GM19467 (cell line): Measurements from ENCODE around the gene CACNB4.
"Not testable (repeated sequence)": the region's sequence is repeated elsewhere in the genome, so short reads cannot be mapped to it uniquely, and the experiment has no call there.

Experiments used
- ATAC-seq: cut with Tn5 transposase; IDR thresholded peaks from one replicate; pipeline ENCODE4 v1.9.1; 2021; ENCODE audit warnings: mild to moderate bottlenecking, moderate library complexity; ENCODE audit not compliant: unreplicated experiment

CACNB4 gene

DNA sequence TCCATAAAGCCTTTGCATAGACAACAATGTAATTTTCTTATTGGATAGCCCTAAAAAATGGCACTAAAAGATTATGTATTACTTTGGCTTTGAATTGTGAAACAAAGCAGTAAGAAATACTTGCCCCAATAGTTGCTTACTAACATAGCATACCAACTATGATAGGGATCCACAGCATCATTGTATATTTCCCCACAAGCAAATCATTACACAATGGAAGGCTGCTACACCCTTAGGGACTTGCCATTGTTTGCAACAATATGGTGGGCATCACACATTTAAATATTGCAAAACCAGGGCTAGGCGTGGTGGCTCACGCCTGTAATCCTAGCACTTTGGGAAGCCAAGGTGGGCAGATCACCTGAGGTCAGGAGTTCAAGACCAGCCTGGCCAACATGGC lies 74.4 kb downstream of the CACNB4 start:
- no peak for ATAC-seq

DNA sequence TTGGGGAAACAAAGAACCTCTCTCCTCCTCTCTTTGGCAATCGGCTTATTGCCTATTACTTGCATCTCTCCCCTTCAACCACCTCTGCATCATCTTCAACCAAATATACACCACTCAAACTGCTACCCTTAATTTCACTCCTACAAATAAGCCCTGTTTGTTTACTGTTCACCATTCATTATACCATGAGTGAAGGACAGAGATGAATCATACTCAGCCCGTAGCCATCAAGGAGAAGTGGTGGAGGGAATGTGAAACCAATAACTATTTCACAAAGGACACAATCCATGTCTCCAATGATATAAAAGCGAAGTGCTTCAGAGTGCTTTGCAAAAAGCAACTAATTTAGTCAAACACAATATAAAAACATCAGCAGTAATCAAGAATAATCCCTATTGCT lies 76.8 kb downstream of the CACNB4 start:
- ATAC-seq: no peak

DNA sequence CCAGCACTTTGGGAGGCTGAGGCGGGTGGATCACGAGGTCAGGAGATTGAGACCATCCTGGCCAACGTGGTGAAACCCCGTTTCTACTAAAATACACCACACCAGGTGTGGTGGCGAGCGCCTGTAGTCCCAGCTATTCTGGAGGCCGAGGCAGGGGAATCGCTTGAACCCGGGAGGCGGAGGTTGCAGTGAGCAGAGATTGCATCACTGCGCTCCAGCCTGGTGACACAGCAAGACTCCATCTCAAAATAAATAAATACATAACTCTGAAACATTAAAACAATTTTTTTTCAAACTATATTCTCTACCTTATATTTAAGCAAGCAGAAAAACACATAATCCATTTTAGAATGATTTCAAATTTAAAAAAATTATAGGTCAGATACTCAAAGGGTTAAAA lies 77.8 kb downstream of the CACNB4 start:
- not testable (repeated sequence) for ATAC-seq

DNA sequence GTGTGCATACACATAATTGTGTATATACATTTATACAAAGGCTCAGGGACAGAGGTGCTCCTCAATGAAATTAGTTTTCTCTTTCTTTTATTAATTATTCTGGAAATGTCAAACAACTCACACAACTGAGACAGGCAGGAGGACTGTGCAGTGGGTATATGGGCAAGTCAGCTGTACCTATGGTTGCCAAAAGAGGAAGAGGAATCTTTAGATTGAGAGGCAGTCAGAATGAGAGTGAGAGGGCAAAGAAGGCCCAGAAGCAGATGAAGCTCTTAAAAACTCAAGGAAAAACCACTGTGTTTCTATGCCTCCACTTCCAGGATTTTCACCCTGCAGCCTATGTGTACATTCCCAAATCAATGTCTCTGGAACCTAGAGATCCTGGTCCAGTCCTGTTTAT lies 79.1 kb downstream of the CACNB4 start:
- ATAC-seq: no peak

DNA sequence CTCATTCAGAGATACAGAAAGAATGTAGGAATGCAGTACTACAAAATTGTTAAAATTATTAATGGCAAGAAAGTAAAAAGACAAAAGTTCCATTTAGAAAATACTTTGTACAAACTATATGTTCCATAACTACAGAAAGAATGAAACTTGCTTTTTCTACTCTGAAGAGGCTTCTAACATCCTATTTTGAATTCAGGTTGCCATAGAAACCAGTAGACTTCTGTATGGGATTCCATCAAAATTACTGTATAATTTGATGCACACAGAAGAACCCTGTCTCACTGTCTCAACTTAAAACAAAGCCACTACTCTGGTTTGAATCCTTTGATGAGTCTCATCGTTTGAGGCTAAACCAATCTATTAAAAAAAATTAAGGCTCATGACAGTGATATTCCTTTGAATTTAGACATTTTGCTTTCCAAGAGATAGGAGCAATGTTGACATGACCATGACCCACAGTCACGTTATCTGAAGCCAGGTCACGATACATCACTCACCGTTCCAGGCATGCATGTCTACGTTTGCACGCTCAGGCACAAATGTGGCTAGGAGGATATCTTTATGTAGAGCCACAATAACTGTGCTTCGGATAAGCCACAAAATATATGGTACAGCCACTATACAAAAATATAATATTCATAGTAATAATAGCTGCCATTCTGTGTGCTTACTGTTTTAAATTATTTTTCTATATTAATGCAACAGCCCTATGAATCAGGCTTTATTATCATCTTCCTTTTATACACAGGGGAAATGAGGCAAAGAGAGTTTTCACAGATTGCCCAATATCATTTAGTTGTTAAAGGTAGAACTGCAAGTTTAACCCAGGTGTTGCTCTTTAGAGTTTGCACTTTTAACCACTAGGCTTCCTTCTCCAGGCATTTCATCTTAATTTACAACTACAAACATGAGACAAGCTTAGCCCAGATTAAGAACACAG lies 82.4 kb downstream of the CACNB4 start:
- no peak for ATAC-seq

DNA sequence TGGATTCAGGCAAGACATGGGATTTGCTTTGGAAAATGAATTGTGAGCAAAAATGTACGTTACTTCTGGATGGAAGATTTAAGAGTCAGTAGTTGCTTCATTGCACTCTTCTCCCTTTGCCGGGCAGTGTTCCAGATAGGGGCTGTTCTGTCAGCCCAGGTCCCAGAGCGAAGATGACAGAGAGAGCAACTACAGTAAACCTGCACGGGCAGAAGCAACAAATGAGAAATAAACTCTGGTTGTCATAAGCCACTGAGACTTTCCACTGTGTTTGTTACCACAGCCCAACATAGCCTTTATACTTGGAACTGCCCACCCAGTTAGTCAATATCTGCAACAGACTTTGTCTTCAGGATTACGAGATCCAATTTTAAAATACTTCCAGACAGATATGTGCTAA lies 83.3 kb downstream of the CACNB4 start:
- no peak for ATAC-seq

DNA sequence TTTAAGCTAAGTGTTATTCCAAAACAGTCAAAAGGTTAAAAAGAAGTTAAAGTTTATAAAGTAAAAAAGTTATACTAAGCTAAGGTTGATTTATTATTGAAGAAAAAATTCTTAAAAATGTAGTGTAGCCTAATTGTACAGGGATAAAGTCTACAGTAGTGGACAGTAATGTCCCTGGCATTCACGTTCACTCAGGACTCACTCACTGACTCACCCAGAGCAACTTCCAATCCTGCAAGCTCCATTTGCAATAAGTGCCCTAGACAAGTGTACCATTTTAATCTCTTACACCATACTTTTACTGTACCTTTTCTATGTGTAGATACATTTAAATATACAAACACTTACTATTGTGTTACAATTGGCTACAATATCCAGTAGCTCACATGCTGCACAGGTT lies 86.1 kb downstream of the CACNB4 start:
- ATAC-seq: no peak

DNA sequence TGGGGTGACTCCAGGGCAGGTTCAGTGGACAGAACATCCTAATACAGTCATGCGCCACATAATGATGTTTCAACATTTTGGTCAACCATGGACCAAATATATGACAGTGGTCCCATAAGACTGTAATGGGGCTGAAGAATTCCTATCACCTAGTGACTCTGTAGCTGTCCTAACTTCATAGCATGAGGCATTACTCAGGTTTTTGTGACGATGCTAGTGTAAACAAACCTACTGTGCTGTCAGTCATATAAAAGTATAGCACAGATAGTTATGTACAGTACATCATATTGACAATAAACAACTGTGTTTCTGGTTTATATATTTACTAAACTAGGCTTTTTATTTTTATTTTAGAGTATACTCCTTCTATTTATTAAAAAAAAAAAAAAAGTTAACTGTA lies 87.1 kb downstream of the CACNB4 start:
- ATAC-seq: no peak

DNA sequence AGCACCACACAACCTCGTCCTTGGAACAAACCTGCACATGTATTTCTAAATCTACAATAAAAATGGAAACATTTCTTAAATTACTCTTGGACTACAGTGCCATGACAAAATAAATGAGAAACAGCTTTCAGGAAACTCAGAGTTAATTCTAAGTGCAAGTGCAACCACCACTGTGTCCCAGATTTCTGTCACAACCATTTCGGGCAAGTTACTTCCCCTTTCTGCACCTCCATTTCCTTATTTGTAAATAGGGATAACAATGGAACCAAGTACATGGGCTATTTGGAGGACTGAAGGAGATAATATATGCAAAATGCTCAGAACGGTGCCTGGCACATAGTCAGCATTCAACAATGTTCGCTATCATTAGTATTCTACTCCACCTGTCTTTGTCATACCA lies 93.2 kb downstream of the CACNB4 start:
- ATAC-seq: no peak

DNA sequence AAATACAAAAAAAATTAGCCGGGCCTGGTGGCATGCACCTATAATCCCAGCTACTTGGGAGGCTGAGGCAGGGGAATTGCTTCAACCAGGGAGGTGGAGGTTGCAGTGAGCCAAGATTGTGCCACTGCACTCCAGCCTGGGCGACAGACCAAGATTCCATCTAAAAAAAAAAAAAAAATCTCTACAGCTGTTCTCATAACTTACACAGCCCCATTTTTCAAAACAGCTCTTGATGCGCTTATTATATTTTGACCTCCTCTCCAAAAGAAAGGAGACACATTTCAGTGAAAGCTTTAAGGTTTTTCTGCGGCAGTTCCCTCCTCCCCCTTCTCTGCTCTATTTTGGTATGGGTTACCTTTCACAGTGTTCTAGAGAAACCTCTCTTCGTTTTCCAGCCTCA lies 95.6 kb downstream of the CACNB4 start:
- ATAC-seq: not testable (repeated sequence)

DNA sequence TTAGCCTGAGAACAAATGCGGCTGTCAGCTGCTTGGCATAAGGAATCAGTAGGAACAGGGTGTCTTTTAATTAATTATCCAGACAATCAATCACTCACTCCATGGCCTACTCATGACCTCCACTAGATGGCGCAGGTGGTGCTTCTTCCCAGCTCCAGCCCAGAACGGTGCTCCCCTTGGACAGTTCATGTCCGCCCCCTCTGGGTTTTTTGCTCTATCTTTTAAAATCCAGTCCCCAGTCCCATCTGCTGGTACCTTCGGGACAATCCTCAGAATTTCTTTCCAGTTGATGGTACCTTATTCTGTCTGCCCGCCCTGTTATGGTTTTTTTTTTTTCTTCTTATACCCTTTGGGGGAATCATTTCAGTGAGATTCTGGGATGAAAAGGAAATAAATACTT lies 99.8 kb downstream of the CACNB4 start:
- peak; percentile 90 for ATAC-seq

DNA sequence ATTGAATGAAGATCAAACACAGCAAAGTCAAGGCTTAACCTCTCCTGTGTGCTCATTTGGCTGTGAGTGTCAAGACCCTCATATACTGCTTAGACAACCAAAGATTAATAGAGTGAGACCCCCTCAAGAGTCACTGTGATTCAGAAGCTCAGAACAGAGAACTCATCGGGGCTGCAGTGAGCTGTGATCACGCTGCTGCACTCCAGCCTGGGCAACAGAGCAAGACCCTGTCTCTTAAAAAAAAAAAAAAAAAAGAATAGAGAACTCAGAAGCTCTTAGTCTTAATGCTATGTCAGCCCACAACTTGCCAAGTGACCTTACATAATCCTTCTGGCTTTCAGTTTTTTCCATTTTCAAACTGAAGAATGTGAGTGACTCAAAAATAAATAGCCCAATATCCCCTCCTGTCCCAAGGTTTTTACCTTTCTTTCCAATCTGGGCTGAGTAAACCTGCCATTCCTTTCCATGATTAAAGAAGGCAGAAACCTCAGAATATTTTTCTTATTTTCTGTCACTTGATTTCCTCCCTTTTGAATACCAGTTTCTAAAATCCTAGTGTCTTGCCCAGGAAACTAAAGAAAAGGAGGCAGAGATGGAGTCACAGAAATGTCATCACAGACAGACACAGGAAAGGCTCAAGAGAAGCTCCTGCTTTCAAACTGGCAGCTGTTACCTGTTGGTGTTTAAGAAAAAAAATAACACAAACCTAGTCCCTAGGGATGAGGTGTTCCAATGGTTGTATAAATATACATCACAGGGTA lies 102.4 kb downstream of the CACNB4 start:
- ATAC-seq: no peak

DNA sequence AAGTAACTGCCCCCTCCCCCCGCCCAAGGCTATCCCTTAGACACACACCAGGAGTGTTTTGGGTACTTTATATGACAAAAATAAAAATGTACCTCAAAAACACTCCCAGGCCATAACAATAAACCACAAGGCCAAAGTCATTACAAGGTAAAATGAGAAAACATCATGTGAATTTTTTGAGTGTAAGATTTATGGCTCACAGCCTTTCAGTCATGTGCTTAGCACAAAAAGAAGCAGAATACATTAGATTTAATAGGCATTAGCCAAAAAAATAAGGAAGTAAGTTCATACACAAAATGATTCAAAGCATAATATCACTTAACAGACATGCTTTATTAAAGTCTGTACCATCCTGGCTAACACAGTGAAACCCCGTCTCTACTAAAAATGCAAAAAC lies 103.7 kb downstream of the CACNB4 start:
- ATAC-seq: no peak

DNA sequence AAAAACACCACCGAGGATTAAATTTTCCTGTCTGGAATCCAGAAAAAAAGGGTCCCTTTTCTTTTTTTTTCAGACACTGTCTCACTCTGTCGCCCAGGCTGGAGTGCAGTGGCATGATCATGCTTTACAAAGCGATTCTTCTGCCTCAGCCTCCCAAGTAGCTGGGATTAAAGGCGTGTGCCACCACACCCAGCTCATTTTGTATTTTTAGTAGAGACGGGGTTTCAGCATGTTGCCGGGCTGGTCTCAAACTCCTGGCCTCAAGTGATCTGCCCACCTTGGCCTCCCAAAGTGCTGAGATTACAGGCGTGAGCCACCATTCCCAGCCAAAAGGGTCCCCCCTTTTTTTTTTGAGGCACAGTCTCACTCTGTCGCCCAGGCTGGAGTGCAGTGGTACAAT lies 104.7 kb downstream of the CACNB4 start:
- ATAC-seq: not testable (repeated sequence)

DNA sequence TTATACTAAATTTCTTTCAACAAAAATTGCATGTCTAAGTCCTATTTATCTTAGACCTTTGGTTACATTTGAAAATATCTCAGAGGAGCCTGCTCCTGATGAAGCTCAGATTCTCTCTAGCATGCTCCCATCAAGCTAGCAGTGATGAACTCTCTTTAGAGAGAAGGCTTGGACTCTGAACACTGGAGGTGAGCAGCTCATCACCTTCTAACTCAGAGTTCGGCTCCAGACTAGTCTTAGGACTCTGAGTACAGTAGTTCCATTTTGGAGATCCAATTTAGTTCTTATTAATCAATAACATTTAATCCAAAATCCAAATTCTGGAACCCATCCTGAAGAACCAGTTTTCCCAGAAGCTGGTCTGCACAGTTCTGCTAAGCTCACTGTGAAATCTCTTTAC lies 107.8 kb downstream of the CACNB4 start:
- no peak for ATAC-seq

DNA sequence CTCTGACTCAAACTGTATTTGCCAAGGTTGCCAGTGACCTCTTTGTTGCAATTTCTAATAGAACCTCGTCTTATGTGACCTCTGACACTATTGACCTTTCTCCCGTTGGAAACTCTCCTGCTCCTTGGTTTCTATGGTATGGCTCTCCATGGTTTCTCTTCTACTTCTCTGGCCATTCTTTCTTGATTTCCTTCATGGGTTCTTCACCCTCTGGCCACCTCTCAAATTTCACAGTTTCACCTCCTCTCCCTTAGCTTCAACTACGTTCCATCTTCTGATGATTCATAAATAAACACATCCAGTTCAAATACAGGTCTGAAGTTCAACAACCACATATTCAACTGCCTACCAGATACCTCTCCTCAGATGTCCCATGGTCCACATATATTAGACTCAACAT lies 109.5 kb downstream of the CACNB4 start:
- ATAC-seq: no peak

DNA sequence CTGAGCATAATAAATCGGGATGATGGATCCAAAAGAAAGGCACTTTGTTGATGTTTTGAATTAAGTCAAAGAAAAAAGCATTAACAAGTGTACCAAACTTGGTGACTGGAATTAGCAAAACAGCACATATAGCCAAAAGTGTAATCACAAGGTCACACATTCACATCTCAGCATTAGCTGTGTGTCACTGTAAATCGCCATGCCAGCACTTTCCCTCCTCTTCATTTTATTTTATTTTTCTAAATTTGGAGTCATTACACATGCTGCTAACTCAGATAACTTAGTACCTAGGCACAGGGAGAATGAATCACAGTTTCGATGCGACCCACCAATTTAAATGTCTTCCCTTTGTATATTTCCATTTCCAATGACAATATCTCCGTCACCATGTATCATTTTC lies 111.4 kb downstream of the CACNB4 start:
- no peak for ATAC-seq

DNA sequence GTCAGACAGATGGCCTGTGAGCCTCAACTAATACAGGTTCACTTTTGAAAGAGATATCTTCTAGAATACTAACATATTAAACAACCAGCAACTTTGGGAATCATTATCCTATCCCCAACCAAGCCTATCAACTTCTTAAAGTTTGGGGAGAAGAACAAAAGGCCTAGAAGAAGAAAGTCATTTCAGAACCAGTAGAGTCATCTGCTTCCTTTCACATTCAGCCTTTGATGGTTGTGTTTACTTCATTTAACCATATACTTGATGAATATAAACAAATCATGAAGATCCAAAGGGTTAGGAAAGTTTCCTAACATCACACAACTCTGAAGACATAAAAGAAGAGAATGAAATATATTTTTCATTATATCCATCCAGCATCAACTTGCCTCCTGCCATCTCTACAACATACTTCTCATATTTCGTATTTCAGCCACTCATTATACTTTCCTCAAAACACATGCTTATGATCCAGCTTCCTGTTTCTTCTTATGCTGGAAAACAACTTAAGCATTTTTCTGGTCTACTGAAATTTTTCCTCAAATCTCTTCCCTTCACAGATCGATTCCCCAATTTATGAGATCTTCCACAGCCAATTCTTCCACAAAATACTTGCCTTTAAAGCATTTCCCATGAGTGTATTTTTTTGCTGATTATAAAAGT lies 114.3 kb downstream of the CACNB4 start:
- ATAC-seq: no peak

DNA sequence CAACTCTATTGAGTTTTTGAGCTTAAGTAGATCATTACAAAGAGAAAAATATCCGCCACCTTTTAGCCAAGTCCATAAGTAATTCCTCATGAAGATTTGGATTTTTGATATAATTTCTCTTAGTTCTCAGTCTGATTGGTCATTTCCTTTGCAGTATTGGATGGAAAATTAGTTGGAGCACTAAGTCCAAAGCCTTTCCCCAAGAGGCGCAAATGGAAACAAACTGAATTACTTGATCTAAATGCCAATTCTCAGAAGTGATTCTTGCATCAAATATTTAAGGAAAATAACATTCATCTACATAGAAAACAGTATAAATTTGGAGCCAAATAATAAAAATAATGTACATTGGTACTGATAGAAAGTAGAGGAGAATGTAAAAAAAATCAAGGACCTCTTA lies 115.6 kb downstream of the CACNB4 start:
- ATAC-seq: no peak

DNA sequence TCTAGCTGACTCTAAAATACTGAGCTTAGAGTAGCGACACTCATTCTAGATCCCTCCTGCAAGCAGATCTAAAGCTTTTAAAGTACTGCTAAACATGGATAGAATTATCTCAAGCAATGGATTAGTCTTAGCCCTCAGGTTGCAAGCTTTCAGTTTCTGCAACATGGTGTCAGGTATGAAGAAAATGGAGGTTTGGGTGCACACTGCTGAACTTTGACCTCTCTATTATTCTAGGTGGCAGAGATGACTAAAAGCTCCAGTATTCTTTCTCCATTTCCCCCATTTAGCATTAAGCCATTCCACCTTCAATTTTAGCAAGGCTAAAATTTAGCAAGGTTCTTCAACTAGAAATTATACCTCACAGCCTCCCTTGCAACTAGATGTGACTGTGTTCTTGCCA lies 117.0 kb downstream of the CACNB4 start:
- ATAC-seq: no peak

DNA sequence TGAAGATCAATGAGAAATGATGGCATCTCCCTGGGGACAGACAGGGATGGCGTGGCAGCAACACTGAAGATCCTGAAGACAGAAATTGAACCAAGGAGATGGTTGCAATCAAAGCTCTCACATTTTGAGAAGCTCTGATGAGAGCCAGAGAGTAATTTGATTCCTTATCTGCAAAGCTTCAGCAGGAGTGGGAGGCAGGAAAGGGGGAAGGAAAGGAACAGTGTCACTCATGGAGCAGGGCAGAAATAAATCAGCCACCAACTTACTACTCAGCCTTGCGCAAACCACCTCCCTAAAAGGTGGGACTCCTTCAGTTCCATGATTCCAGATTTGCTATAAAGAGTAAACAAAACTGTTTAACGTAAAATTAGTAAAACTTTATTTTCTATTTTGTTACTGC lies 119.2 kb downstream of the CACNB4 start:
- no peak for ATAC-seq

DNA sequence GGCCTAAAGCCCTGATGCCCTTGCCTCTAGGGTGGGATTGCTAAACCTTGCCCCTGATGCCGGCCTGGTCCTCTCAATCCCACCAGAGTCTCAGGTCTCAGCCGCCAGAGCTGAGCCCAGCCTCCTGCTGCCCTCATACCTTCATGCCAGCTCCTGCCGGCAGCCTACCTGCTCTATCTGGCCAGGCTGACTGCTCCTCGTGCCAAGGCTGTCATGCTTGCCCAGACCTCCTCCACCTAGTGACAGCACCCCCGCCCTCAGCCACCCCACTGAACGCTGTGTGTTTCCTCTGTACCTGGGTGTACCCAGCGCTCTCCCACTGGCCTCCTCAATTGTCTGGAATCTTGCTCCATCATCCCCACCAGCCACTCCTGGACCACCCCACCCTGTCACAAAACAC lies 120.1 kb downstream of the CACNB4 start:
- ATAC-seq: no peak
